ENCODE results near the gene ANKRD17.

The ANKRD17 gene

GRCh38 chr4:73067971-73068394 lies 190.6 kb downstream of the ANKRD17 start:
- peak overlapping the region; percentile 82 for H2AFZ ChIP-seq (ENCODE audit: low read length)
- peaks cover 32% of the 10 kb centered on the region for H3K79me2 ChIP-seq (ENCODE audit: insufficient read depth, low read length)
- H3K9me2 ChIP-seq (replicated peaks; ENCODE audit: low read depth, low read length): no peaks in the 10 kb centered on the region
- no peaks in the 10 kb centered on the region for H4K20me1 ChIP-seq (ENCODE audit: insufficient read depth, low read length, poor library complexity, severe bottlenecking)
- H3K4me2 ChIP-seq (ENCODE audit: low read depth, low read length, poor library complexity, severe bottlenecking): peak overlapping the region; percentile 78
- no peak for TF ChIP-seq EZH2phosphoT487 (IDR thresholded peaks at IDR 0.05; ENCODE audit: borderline replicate concordance)
- TF ChIP-seq, protein P1, sequence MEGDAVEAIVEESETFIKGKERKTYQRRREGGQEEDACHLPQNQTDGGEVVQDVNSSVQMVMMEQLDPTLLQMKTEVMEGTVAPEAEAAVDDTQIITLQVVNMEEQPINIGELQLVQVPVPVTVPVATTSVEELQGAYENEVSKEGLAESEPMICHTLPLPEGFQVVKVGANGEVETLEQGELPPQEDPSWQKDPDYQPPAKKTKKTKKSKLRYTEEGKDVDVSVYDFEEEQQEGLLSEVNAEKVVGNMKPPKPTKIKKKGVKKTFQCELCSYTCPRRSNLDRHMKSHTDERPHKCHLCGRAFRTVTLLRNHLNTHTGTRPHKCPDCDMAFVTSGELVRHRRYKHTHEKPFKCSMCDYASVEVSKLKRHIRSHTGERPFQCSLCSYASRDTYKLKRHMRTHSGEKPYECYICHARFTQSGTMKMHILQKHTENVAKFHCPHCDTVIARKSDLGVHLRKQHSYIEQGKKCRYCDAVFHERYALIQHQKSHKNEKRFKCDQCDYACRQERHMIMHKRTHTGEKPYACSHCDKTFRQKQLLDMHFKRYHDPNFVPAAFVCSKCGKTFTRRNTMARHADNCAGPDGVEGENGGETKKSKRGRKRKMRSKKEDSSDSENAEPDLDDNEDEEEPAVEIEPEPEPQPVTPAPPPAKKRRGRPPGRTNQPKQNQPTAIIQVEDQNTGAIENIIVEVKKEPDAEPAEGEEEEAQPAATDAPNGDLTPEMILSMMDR (conservative IDR thresholded peaks at IDR 0.05; ENCODE audit: low read length): no peak
- peak overlapping the region; percentile 83 for H3K9ac ChIP-seq (ENCODE audit: low read depth, low read length, poor library complexity, severe bottlenecking)
- no peaks in the 10 kb centered on the region for H3K27me3 ChIP-seq (ENCODE audit: insufficient read depth, low read length, poor library complexity, severe bottlenecking)
- peak overlapping the region; percentile 83 for H3K4me3 ChIP-seq (ENCODE audit: low read length, poor library complexity, severe bottlenecking)
- no peaks in the 10 kb centered on the region for H3K36me3 ChIP-seq (ENCODE audit: insufficient read depth, low read length)
- H3F3A ChIP-seq (ENCODE audit: low read depth): no peaks in the 10 kb centered on the region
- no peaks in the 10 kb centered on the region for H3K9me3 ChIP-seq (ENCODE audit: insufficient read depth, low read depth, low read length)
- peaks cover 34% of the 10 kb centered on the region for H3K4me1 ChIP-seq (ENCODE audit: insufficient read depth, low read length, poor library complexity, severe bottlenecking)

- peak overlapping the region; percentile 6 for H3K9ac ChIP-seq (ENCODE audit: low read depth, low read length, poor library complexity, severe bottlenecking)
- peaks cover 32% of the 10 kb centered on the region for H3K79me2 ChIP-seq (ENCODE audit: insufficient read depth, low read length)
- H3K4me2 ChIP-seq (ENCODE audit: low read depth, low read length, poor library complexity, severe bottlenecking): peak overlapping the region; percentile 44
Observed at GRCh38 chr4:73066928-73067327, 191.7 kb downstream of the ANKRD17 start.

DNA sequence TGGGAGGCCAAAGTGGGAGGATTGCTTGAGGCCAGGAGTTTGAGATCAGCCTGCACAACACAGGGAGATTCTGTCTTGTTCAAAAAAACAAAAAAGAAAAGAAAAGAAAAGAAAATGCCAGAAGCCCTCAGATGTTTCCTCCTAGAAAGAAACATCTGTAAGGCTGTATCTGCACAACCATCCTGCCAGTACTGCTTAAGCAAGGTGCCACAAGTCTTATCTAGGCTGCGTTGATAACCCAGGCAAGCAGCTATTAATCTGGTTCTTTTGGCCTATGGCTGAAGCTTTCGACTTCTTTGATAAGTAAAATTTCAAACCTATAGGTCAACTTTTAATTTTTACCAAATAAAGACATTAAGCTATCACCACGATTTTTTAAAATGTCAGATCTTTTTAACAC lies 192.2 kb downstream of the ANKRD17 start:
- peak overlapping the region; percentile 44 for H3K4me2 ChIP-seq (ENCODE audit: low read depth, low read length, poor library complexity, severe bottlenecking)
- no peaks in the 10 kb centered on the region for H3K9me2 ChIP-seq (replicated peaks; ENCODE audit: low read depth, low read length)
- H3K4me1 ChIP-seq (ENCODE audit: insufficient read depth, low read length, poor library complexity, severe bottlenecking): peaks cover 34% of the 10 kb centered on the region
- H2AFZ ChIP-seq (ENCODE audit: low read length): no peak overlapping the region
- no peaks in the 10 kb centered on the region for H4K20me1 ChIP-seq (ENCODE audit: insufficient read depth, low read length, poor library complexity, severe bottlenecking)
- peaks cover 32% of the 10 kb centered on the region for H3K79me2 ChIP-seq (ENCODE audit: insufficient read depth, low read length)
- H3K9ac ChIP-seq (ENCODE audit: low read depth, low read length, poor library complexity, severe bottlenecking): peak overlapping the region; percentile 6
- no peak for TF ChIP-seq EZH2phosphoT487 (IDR thresholded peaks at IDR 0.05; ENCODE audit: borderline replicate concordance)
- TF ChIP-seq, protein P1 (conservative IDR thresholded peaks at IDR 0.05; ENCODE audit: low read length): no peak
- no peaks in the 10 kb centered on the region for H3K27me3 ChIP-seq (ENCODE audit: insufficient read depth, low read length, poor library complexity, severe bottlenecking)
- H3K36me3 ChIP-seq (ENCODE audit: insufficient read depth, low read length): no peaks in the 10 kb centered on the region
- no peaks in the 10 kb centered on the region for H3K9me3 ChIP-seq (ENCODE audit: insufficient read depth, low read depth, low read length)
- H3K4me3 ChIP-seq (ENCODE audit: low read length, poor library complexity, severe bottlenecking): peak overlapping the region; percentile 26
- H3F3A ChIP-seq (ENCODE audit: low read depth): no peaks in the 10 kb centered on the region

More at GRCh38 chr4:73066928-73067327, 191.7 kb downstream of the ANKRD17 start:
- H2AFZ ChIP-seq (ENCODE audit: low read length): no peak overlapping the region
- H3K9me3 ChIP-seq (ENCODE audit: insufficient read depth, low read depth, low read length): no peaks in the 10 kb centered on the region
- peak overlapping the region; percentile 26 for H3K4me3 ChIP-seq (ENCODE audit: low read length, poor library complexity, severe bottlenecking)
- no peaks in the 10 kb centered on the region for H3K27me3 ChIP-seq (ENCODE audit: insufficient read depth, low read length, poor library complexity, severe bottlenecking)
- peaks cover 34% of the 10 kb centered on the region for H3K4me1 ChIP-seq (ENCODE audit: insufficient read depth, low read length, poor library complexity, severe bottlenecking)
- TF ChIP-seq EZH2phosphoT487 (IDR thresholded peaks at IDR 0.05; ENCODE audit: borderline replicate concordance): no peak
- TF ChIP-seq, protein P1 (conservative IDR thresholded peaks at IDR 0.05; ENCODE audit: low read length): no peak
- no peaks in the 10 kb centered on the region for H3F3A ChIP-seq (ENCODE audit: low read depth)
- no peaks in the 10 kb centered on the region for H3K9me2 ChIP-seq (replicated peaks; ENCODE audit: low read depth, low read length)
- no peaks in the 10 kb centered on the region for H4K20me1 ChIP-seq (ENCODE audit: insufficient read depth, low read length, poor library complexity, severe bottlenecking)
- H3K36me3 ChIP-seq (ENCODE audit: insufficient read depth, low read length): no peaks in the 10 kb centered on the region
